ENCODE results near the gene MACC1.

Gene MACC1

DNA sequence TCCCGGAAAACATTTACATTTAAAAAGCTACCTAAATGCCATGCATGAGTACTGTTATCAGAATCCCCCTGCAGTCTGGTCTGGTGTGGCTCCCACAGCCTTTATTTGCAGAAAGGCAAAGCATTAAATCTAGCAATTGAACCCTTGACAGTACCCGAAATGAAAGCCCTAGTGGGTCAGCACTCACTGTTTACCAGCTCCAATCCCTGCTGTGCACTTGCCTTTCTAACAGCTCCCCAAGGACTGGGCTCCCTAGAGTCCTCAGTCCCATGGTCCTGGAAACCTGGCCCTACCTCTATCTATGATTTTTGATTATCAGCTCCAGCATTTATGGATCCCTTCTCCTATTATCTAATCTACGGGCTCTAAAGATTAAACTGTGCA, 1.9 kb upstream of the MACC1 start:
- Histone ChIP-seq H3K27me3 (no peaks in the 10 kb centered on the region), H3K4me3 (ENCODE audit: low read depth in 1 of 2, low read length in 1 of 2) (no peak overlapping the region), H3K9me3 (no peaks in the 10 kb centered on the region), H3K4me1 (ENCODE audit: control insufficient read depth in 1 of 2, insufficient read depth in 1 of 2, low read depth in 1 of 2, low read length in 1 of 2) (peaks cover 15 to 37% of the 10 kb centered on the region in 2 experiments), H3K36me3 (no peaks in the 10 kb centered on the region), H3K27ac (peak overlapping the region; percentile 83)
- TF ChIP-seq, protein P1, sequence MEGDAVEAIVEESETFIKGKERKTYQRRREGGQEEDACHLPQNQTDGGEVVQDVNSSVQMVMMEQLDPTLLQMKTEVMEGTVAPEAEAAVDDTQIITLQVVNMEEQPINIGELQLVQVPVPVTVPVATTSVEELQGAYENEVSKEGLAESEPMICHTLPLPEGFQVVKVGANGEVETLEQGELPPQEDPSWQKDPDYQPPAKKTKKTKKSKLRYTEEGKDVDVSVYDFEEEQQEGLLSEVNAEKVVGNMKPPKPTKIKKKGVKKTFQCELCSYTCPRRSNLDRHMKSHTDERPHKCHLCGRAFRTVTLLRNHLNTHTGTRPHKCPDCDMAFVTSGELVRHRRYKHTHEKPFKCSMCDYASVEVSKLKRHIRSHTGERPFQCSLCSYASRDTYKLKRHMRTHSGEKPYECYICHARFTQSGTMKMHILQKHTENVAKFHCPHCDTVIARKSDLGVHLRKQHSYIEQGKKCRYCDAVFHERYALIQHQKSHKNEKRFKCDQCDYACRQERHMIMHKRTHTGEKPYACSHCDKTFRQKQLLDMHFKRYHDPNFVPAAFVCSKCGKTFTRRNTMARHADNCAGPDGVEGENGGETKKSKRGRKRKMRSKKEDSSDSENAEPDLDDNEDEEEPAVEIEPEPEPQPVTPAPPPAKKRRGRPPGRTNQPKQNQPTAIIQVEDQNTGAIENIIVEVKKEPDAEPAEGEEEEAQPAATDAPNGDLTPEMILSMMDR (IDR thresholded peaks at IDR 0.05), result no peak

DNA sequence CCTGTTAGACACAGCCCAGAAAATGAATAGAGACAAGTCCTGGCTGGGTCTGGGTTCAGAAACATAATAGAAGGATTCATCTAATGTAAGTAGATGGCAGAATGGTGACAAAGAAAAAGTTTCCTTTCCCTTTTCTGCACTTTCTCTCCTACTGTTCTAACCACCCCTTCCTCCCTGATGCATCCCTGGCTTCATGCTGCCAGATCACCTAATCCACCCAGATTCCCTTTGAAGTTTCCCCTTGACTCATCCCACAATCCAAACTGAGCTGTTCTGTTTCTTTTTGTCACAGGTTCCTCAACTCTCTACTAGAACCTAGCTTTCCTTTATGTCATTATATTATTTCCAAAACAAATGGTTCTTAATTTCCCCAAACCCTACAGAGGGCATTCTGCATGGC, 1.1 kb upstream of the MACC1 start:
- peak overlapping the region; percentile 1 for H3K27ac ChIP-seq
- H3K9me3 ChIP-seq, result no peaks in the 10 kb centered on the region
- peaks cover 15 to 37% of the 10 kb centered on the region in 2 experiments for H3K4me1 ChIP-seq (ENCODE audit: control insufficient read depth in 1 of 2, insufficient read depth in 1 of 2, low read depth in 1 of 2, low read length in 1 of 2)
- TF ChIP-seq, protein P1 (IDR thresholded peaks at IDR 0.05), result no peak
- no peak overlapping the region for H3K4me3 ChIP-seq (ENCODE audit: low read depth in 1 of 2, low read length in 1 of 2)
- H3K36me3 ChIP-seq, result no peaks in the 10 kb centered on the region
- no peaks in the 10 kb centered on the region for H3K27me3 ChIP-seq

DNA sequence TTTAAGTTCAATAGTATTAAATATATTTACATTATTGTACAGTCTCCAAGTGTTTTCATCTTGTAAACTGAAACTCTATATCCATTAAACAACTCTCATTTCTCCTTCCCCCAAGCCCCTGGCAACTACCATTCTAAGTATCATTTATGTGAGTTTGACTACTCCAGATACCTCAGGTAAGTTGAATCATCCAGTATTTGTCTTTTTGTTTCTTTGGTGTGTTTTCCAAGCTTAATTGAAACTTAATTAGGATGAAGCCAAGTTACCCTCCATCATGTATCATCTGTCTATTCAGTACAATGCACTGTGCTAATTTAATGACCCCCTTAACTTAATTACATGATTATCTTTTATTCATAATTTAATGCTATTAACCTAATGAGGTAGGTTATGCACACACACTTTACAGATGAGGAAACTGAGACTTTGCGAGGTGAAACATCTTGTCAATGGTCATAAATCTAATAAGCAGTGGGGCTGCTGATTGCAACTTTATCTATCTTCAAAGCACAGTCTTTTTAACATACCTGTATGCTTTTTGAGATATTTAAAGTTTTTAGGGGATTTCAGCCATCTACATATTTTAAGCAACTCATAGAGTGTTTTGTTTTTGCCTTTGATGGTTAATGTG, 663 bp downstream of the MACC1 start:
- Histone ChIP-seq H3K4me1 (ENCODE audit: control insufficient read depth in 1 of 2, insufficient read depth in 1 of 2, low read depth in 1 of 2, low read length in 1 of 2) (peaks cover 15 to 37% of the 10 kb centered on the region in 2 experiments), H3K27ac (no peak overlapping the region), H3K4me3 (ENCODE audit: low read depth in 1 of 2, low read length in 1 of 2) (no peak overlapping the region), H3K27me3 (no peaks in the 10 kb centered on the region), H3K36me3 (no peaks in the 10 kb centered on the region), H3K9me3 (no peaks in the 10 kb centered on the region)
- TF ChIP-seq, protein P1 (IDR thresholded peaks at IDR 0.05), result no peak

DNA sequence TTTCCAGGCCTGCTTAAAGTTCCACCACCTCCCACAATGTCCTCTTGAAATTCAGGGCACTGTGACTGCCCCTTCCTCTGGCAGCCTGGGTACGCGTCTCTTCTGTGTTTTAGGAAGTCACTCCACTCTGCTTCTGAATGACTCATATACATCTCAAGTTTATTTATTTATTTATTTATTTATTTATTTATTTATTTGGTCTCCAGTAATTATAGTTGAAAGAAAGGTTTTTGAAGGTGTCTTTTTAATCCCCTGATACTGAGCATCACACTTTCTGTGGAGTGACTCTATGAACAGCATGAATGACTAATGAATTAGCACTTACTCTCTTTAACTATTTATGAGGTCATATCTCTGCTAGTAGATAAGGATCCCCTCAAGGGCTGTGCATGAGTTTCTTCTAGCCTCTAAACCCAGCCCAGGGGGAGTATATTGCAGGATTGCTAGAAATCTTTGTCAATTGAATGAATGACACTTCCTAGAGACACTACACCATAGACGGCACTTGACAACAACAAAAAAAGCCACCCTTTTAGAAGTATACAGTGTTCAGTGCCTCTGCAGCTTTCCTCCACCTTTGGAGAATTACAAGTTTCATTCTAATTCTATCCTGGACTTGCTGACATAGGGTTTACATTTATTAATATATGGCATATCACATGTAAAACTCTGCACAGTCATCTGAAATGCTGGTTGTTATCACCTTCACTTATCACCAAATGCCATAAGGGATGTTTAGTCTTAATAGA, 2.1 kb downstream of the MACC1 start:
- Histone ChIP-seq H3K36me3 (no peaks in the 10 kb centered on the region), H3K27ac (no peak overlapping the region), H3K4me3 (ENCODE audit: low read depth in 1 of 2, low read length in 1 of 2) (no peak overlapping the region), H3K9me3 (no peaks in the 10 kb centered on the region), H3K4me1 (ENCODE audit: control insufficient read depth in 1 of 2, insufficient read depth in 1 of 2, low read depth in 1 of 2, low read length in 1 of 2) (peaks cover 11 to 25% of the 10 kb centered on the region in 2 experiments), H3K27me3 (no peaks in the 10 kb centered on the region)
- TF ChIP-seq, protein P1 (IDR thresholded peaks at IDR 0.05), result no peak

DNA sequence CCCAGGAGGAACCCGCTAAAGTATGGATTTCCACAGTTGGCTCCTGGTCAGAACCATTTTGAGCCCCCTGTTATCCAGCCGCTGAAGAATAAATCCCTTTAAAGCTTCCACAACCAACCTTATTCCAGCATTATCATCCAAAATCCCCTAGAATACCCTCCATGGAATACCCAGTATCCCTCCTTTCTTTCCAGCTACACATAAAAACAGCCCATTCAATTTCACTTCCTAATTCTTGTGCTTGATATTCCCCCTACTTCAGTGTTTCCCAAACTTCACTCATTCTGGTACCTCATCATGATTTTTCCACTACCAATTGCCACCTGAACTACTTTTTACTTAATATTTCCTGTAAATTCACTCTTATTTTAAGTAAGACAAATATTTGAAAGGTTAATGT, 3.1 kb downstream of the MACC1 start:
- peaks cover 5 to 15% of the 10 kb centered on the region in 2 experiments for H3K4me1 ChIP-seq (ENCODE audit: control insufficient read depth in 1 of 2, insufficient read depth in 1 of 2, low read depth in 1 of 2, low read length in 1 of 2)
- TF ChIP-seq, protein P1 (IDR thresholded peaks at IDR 0.05), result no peak
- H3K9me3 ChIP-seq, result no peaks in the 10 kb centered on the region
- H3K4me3 ChIP-seq (ENCODE audit: low read depth in 1 of 2, low read length in 1 of 2), result no peak overlapping the region
- H3K27ac ChIP-seq, result no peak overlapping the region
- no peaks in the 10 kb centered on the region for H3K36me3 ChIP-seq
- no peaks in the 10 kb centered on the region for H3K27me3 ChIP-seq
